GM21526 (cell line): ENCODE results near the gene PJA2.
"Not testable (repeated sequence)": the region's sequence is repeated elsewhere in the genome, so short reads cannot be mapped to it uniquely, and the experiment has no call there.

Experiments used
- ATAC-seq: cut with Tn5 transposase; IDR thresholded peaks from one replicate; pipeline ENCODE4 v1.9.1; 2021; ENCODE audit warnings: moderate library complexity; ENCODE audit not compliant: unreplicated experiment, low FRiP score

Gene PJA2

GRCh38 chr5:109313127-109313526 is 96.6 kb downstream of the PJA2 start:
- ATAC-seq, result no peak

- ATAC-seq, result no peak
Observed at GRCh38 chr5:109312695-109313094, 97.1 kb downstream of the PJA2 start.

DNA sequence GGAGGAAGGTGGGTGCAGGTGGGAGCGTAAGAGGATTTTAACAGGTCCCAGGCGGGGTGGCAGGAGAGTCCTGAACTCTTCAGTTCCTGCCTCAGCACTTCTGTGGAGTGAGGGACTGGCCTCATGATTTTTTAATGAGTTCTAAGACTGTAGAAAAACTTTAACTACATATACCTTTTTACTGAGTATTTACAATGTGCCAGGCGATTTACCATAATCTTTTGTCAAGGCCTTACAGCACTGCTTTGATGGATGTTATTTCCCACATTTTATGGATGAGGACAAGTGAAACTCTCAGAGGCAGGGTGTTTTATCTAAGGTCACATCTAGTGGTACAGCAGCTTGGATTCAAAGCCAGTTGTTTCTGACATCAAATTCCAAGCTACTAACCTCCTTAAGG is 99.5 kb downstream of the PJA2 start:
- ATAC-seq, result no peak

- ATAC-seq, result no peak
Observed at GRCh38 chr5:109309326-109310063, 100.3 kb downstream of the PJA2 start.

GRCh38 chr5:109307951-109308350 is 101.8 kb downstream of the PJA2 start:
- ATAC-seq, result no peak

GRCh38 chr5:109307456-109307855 is 102.3 kb downstream of the PJA2 start:
- no peak for ATAC-seq

DNA sequence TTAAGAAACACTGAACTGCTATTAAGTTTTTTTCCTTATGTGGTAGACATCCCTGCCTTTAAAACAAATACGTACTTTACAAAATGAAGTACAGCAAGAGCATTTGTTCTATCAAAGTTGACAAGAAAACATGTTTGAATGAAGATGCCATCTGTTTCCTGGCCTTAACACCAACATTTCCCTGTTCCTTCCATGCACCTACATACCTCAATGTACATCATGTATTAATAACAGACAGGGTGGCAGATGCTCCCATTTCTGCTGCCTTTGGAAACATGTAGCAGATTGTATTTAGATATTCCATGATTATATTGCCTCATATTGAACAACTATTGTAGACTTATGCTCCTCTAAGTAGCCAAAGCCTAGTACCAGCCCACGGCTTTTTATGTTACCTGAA is 104.4 kb downstream of the PJA2 start:
- ATAC-seq, result no peak

DNA sequence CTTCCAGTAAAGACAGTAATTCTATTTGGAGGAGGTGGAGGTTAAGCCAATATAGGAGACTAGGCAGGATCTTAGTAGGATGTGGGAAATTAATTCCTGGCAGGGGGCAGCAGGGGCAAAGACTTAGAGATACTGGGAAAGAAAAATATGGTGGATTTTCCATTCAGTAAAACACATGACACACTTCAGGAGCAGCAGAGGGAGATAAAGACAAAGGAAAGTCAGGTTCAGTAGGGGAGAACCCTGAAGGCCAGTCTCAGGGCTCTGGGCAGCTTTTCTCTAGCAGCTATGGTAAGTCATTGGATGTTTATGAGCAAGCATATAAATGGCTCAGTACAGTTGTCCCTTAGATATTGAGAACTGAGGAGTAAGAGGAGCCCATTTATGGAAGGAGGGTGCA is 105.5 kb downstream of the PJA2 start:
- ATAC-seq, result no peak

GRCh38 chr5:109300367-109300766 is 109.4 kb downstream of the PJA2 start:
- no peak for ATAC-seq

GRCh38 chr5:109299557-109299956 is 110.2 kb downstream of the PJA2 start:
- ATAC-seq, result no peak

DNA sequence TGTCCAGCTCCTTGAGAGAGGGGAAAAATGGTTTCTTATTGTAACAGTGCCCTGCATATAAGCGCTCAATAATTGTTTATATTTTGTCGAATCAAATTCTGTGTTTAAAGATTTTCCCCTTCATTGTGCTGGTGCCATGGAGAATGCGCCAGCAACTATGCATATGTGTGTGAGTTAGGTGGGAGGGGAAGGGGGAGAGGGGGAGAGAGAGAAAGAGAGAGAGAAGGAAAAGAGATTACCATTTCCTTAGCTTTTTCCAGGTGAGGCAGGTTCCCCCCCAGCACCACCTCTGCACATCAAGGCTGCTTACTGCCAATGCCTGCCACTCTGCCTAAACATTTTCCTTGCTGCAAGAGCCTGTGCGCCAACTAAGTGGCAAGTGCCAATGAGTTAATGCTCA is 111.0 kb downstream of the PJA2 start:
- no peak for ATAC-seq

DNA sequence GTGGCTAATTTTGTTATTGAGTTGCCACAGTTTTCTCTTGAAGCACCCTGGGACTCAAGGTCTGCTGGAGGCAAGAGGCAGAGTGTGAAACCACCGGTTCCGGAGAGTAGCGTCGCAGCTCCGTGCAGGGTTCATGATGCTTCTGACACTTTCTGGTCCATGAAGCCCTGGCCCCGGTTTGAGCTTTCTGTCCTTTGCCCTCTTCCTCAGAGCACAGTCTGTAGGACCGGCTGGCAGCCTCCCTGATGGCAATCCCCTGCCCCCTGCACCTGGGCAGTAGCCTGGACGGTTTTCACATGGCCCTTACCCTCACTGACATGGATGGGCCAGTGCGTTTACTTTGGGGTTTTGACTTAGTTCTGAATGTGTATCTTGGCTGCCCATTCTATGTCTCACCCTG is 111.9 kb downstream of the PJA2 start:
- no peak for ATAC-seq

GRCh38 chr5:109291090-109291489 is 118.7 kb downstream of the PJA2 start:
- ATAC-seq, result no peak

- no peak for ATAC-seq
Observed at GRCh38 chr5:109290231-109290630, 119.5 kb downstream of the PJA2 start.

- not testable (repeated sequence) for ATAC-seq
Observed at GRCh38 chr5:109286628-109287027, 123.1 kb downstream of the PJA2 start.
